Amygdala (tissue), 56 donors: ENCODE measurements around the gene KRT81.
A peak's percentile ranks its signal among the peaks of the same experiment; 100 is the strongest.

Experiments used
- DNase-seq, 56 donors: peaks; one replicate each; lab custom pipeline; 2025; lab: John Stamatoyannopoulos, UW

Gene KRT81

DNA sequence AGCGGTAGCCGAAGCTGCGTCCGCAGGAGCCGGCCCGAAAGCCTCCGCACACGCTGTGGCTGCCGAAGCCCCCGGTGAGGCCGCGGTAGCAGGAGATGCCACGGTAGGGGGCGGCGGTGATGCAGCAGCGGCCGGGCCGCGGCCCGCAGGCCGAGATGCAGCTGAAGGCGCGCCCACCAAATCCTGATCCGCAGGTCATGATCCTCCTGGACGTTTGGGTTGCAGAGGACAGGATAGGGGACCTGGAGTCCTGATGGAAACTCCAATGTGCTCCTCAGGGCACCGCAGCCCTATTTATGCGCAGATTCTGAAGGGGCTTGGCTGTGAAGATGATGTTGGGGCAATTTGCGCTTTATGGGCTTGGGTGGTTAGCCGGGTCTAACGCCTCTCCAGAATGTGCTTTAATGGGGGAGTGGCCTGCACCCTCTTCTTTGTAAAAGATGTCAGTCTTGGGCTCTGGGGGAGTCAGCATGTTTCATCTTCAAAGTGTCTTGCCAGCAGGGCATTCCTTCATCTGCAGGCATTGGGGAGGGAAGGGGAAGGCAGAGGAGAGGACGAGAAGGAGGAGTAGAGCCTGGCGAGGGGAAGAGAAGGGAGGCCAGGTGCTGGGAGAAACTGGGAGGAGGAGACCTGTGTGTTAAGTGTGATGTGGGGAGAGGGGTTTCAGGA is at the start of gene KRT81:
TSS of gene KRT81 (minus strand) at position 268 of the 669 bp plus-strand sequence. CDS start at position 199, 69 bp downstream.
- no peak for DNase-seq

DNA sequence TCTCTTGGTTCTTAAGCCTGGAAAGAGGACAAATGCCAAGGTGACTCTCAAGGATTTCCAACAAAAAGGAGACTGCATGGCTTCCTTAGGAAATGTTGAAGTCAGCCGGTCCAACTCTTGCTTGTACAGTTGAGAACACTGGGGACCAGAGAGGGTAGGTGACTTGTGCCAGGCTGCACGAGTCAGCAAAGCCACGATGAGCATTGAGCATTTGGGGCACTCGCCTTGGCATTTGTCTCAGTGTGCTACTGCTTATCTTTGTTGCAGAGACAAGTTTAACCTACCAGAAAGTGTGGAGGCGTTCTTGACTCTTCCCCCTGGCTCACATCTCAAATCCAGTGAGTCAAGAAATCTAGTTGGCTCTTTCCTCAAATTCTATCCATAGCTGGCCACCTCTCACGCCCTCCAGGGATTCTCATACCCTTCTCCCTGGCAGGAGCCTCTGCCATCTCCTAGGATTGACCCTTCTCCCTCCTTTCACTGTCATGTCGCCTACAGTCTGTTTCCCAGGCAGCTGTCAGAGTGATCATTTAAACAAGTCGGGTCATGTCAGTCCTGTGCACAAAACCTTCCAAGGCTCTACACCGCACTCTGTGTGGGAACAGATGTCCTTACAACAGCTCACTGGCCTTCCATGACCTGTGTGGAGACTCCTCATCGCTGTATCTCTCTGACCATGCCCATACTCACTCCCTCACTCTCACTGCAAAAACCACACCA is 47.1 kb upstream of the KRT81 start:
- no peak for DNase-seq

DNA sequence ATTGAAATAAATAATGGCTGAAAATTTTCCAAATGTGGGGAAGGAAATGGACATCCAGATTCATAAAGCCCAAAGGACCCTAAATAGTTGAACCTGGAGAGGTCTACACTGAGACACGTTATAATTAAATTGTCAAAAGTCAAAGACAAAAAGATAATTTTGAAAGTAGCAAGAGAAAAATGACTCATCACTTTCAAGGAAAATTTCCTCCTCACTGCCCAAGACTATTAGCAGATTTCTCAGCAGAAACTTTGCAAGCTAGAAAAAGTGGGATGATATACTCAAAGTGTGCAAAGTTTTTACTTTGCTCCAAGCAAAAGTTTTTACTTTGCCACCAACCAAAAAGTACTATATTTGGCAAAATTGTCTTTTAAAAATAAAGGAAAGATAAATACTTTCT is 45.7 kb upstream of the KRT81 start:
- DNase-seq, result no peak

DNA sequence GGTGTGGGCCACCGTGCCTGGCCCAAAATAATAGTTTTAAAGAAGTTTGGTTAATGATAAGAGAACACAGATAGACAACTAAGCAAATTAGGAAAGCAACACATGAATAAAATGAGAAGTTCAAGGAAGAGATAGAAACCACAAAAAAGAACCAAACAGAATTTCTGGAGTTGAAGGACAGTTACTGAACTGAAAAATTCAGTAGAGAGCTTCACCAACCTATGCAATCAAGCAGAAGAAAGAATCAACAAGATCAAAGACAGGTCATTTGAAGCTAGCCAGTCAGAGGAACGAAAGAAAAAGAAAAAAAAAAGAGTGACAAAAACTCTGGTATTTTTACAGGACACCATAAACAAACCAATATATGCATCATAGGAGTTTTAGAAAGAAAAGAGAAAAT is 45.3 kb upstream of the KRT81 start:
- DNase-seq, result no peak

DNA sequence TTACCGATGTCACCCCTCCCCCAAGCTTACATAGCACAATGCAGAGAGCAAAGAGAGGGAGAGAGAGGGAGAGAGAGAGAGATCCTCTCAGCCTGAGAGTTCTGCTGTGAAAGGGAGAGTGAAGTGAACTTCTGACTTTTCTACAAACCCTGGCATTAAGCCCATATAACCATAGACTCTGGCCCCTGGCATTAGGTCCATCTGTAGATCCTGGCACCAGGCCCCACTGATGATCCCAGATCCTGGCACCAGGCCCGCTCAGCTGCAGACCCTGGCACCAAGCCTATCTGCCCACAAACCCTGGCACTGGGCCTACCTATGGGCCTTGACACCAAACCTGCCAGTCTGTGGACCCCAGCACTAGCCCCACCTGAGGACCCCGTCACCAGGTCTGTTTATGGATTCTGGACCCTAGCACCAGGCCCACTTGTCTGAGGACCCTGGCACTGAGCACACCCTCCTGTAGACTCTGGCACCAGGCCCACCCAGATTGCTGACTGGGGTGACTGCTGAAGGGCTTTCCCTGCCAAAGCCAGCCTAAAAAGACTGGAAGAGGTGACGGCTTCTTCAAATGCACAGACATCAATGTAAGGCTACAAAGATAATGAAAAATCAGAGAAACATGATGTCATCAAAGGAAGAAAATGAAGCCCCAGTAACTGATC is 44.4 kb upstream of the KRT81 start:
- no peak for DNase-seq

DNA sequence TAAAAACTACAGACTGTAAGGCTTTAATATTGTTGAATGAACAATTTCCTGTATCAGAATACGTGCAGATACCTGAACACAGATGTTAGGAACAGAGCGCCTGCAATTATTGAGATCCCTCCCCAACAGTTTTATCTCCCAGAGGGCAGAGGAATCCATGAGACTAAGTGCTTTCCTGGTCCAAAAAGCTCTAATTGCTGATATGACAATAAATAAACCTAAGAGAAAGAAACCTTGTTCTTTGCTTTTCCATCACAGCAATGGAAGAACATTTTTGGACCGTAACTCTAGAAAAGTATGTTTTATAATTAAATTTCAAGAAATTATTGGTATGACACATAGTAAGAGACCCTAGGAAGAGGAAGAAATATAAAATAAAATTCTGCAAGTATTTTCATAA is 42.9 kb upstream of the KRT81 start:
- no peak for DNase-seq

DNA sequence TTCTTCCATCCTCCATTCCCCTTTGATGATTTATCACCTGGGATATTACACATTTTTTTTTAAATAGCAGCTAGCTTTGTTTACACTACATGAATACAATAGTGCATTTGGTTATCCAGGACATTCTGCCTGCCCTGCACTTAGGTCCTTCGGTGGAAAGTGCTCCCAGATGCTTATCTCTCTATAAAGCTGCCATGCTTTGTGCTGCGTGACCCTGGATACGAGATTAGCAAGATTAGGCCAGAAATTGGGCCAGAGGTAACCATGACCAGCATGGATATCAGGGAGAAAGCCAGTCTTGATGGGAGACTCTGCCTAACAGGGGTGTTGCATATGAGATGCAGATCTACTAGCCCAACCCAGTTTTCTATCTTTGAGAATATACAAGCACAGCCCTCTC is 42.0 kb upstream of the KRT81 start:
- no peak for DNase-seq

DNA sequence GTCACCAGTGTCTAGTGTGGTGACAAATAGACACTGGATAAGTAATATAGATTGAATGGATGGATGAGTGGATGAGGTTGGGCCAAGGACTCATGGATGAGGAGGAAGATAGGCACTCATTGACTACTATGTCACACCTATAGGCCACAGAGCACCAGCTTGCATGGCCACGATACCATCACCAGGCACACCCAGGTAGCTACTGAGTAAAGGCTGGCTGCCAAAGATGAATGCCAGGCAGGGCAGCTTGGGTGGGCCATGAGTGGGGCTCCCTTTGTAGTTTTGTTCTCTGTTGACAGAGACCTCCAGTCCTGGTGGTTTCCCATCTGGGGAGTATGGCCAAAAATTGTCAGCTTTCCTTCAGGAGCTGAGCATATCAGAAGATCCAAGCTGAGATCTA is 41.0 kb upstream of the KRT81 start:
- no peak for DNase-seq

DNA sequence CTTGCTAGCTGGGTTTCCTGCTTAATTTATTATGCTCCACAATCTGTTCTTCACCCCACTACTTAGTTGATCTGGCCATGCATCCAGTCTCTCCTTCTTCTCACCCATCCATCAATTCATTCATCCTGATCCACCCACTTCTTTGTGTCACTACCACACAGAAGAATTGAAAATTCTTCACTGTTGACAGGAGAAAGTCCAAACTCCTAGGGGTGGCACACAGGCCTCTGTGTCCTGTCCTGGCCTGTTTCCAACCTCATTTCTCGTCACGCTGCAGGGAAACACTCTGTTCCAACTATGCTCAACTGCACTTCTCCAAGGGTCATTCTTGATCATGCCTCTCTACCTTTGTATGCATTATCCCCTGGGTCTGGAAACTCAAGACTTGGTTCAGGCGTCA is 40.5 kb upstream of the KRT81 start:
- no peak for DNase-seq

DNA sequence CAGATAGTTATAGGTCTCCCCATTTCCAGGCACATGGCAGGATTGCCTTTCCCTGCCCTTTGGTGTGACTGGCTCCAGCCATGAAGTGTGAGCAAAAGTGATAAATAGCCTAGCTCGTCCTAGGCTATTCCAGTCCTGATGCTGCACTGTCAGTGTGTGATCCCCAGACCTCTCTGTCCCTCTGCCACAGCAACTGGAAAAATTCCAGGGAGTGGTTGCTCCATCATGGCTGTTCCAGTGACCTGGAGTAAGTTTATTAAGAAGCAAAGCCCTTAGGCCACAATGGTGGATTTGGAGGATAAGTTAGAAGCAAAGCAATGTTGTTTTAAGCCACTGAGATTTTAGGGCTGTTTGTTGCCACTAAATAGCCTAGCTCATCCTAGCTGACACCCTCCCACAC is 39.7 kb upstream of the KRT81 start:
- DNase-seq, result no peak

DNA sequence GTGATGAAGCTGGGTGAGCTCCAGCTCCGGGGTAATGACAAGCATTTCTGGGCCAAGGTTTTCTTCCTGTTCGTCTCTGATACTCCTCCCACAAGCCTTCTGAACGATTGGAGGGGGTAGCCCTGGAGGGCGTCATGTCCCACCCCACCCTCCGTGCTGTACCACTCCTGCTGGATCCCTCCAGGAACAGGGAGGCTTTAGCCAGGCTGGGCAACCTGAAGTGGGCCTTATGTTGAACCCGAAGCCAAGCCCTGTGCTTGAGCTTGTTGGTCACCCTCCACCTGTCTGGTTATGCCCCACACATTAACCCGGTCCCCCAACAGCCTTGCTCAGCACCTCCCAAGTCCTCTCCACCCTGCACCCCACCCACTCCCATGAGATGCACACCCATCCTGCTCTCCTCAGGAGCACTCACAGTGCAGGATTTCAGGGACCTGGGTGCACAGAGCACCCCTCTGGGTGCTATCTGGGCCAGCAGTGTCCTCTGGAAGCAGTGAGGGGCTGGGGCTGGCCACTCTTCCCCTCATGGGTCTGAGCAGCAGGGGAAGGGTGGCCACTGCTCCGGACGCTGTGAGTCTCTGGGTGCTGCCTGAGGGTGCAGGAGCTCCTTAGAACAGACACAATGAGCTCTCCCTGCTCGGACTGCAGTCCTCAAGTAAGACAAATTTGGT is 36.6 kb upstream of the KRT81 start:
- DNase-seq, result no peak

DNA sequence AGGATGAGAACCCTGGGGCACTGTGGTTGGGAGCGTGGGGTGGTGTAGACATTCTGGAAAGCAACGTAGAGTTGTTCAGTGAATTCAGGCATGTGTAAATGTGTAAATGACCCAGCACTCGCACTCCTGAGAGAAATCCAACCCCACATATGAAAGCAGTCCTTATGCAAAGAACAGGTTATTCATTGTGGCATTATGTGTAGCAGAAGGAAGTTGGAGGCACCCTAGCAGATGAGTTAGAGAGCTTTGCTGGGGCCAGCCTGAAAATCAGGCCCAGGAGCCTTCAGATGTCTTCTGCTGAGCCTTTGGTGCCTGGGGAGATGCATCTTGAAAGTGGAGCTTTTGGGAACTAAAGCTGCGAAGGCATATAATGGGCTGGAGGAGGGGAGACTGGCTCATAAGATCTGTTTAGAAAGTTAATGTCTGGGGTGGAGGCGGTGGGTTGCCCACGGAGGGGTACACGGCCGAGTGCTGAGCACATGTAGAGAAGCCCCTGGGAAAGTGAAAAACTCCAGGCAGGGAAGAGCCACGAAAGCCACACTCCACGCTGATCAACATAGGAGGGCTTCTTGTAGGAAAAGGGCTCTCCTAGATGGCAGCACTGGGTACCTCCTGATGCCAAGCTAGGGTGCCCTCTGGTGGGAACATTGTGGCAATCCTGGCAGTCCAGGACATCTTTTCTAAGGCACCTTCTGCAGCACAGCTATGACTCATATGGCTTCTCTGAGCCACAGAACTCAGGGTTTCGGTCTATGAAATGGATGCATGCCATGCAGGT is 35.9 kb upstream of the KRT81 start:
- peak in 50 of 56 donors; percentile 12 to 82 (median 44) for DNase-seq

DNA sequence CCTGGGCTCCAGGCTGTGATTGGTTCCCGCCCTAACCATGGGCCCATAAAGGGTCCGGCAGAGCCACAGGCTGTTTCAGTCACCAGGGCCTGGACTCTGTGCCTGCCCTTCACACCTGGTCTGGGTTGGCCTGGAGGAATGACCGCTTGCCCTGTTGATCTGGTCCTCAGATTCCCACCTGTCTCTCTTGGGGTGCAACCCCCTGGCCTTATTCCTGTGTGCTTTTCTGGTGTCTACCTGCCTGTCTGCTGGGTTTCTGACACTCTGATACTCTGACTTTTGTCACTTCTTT is 32.8 kb upstream of the KRT81 start:
- DNase-seq, result no peak

DNA sequence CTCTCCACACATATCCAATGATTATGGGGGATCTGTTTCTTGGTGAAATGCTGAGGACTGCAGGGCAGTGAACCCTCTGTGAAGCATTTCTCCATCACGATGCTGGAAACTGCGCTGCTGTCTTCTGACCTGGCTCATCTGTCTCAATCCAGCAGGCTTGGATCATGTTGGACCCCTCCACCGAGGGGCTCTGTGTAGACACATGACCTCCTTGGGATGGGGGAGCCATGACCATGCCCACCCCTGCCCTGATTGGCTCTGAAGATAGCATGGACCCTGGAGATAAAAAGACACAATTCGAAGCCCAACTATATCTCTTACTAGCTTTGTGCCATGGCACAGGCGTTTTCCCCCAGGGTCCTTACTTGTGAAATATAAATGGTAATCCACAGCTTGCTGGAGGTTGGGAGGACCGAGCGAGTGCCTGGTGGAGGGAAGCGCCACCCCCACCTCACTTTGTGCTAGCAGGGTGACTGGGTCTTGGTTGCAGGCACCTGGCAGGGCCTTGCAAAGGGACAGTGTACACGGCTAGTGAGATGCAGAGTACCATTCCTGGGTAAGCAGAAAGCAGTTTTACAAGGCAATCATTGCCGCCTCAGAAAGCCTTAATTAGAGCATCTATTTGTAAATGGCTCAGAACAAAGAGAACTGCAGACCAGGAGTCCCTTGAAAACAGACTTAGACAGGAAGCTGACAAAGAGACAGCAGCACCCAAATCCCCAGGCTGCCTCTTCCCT is 32.2 kb upstream of the KRT81 start:
- DNase-seq, result no peak

DNA sequence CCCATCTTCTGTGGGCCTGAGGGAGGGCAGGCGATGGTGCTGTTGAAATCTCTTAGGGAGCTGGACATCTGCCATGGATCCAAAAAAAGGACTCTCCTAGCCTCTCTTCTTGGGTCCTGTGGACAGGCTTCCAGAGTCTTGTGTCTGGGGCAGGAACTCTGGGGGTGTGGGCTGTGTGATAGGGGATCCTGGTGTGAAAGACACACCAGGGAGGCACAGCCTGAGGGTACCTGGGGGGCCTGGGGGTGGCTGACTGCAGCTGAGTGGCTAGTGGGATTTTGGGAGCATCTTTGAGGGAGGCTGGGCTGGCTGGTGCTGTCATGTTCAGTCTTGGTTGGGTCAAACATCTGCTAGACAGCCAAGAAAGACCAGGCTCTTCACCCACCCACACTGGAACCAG is 31.7 kb upstream of the KRT81 start:
- DNase-seq, result no peak

DNA sequence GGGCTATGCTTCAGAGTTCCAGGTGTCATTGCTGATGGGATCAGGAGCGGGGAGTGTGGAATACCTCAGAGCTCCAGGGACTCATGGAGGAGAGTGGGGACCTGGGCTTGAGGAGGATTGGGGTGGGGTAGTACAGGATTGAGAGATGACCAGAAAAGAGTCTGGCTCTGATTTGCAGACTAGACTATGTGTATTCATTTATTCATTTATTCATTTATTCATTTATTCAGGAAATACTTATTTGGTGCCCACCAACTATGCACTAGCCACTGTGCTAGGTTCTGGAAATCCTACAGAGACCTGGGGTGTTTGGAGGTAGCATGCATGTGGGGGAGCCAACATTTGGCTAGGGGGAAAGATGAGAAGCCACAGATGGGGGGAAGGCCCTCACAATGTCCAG is 30.7 kb upstream of the KRT81 start:
- DNase-seq, result no peak

DNA sequence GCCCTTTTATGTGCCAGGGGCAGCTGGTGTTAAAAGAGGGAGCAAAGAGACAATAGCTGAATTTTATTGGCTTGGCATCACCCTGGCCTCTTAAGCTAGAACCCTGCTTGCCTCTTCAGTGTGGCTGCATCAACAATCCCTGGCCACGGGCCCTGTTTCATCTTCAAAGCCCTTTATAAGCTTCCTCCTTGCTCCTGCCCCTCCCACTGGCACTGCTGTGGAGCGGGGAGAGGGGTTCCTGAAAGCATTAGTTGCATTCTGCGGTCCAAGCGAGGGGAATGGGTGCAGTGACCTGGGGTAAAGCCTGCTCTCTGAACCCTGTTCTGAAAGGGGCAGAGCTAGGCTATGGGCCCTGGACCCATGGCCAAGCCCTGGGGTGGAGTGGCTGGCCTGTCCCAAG is 30.1 kb upstream of the KRT81 start:
- DNase-seq, result peak in 20 of 56 donors; percentile 3 to 52 (median 28)

DNA sequence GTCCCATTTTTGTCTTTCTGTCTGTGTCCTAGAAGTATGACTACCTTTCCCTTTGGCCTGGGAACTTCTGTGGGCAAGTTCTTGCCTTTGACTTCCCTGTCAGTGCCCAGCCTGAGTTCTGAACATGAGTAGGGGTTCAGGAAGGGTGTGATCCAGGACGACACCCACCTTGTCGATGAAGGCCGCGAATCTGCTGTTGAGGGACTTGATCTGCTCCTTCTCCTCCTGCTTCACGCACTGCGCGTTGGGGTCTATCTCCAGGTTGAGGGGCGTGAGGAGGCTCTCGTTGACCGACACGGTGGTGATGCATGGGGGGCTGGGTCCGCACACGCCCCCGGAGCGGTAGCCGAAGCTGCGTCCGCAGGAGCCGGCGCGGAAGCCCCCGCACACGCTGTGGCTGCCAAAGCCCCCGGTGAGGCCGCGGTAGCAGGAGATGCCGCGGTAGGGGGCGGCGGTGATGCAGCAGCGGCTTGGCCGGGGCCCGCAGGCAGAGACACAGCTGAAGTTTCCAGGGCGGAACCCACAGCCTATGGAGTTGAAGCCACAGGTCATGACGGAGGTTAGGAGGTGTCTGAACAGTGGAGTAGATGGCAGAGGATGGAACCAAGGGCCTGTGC is 29.6 kb upstream of the KRT81 start, which contains the start of gene KRT83:
TSS of gene KRT83 (minus strand) at position 615 of the 617 bp plus-strand sequence. CDS start at position 552, 63 bp downstream.
- no peak for DNase-seq

DNA sequence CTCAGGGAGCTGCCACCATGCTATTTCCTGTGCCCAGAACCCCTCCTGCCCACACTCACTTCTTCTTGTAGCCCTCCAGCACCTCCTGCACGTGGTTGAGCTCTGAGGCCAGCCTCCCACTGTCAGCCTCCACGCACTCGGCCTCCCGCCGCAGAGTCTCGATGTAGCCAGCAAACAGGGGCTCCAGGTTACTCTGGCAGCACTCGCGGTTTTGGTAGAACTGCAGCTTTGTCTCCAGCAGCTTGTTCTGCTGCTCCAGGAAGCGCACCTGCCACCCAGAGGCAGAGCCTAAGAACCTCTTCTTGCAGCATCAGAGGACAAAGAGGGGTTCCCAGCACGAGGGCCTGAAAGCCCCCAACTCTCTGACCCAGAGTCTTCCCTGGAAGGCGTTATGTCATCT is 27.8 kb upstream of the KRT81 start:
- DNase-seq, result no peak
